ENCODE measurements around the gene LETM1.

DNA sequence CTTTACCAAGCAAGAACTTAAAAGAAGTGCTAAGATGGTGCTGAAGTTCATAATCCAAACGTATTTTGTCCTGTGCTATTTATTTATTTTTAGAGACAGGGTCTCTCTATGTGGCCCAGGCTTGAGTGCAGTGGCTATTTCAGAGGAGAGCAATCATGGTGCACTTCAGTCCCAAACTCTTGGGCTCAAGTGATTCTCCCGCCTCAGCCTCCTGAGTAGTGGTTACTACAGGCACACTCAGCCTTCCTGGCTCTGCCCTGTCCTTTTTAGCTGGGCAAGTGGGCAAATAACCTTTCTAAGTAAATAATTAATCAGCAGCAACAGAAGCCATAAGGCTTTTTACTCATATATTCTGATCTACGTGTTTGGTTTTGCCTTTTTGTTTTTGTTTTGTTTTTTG is 17.8 kb upstream of the LETM1 start:
- TF ChIP-seq EZH2 (IDR thresholded peaks at IDR 0.05; ENCODE audit: insufficient read depth, poor library complexity, severe bottlenecking) = no peak
- no peak for TF ChIP-seq EZH2phosphoT487 (IDR thresholded peaks at IDR 0.05; ENCODE audit: insufficient read depth, low read depth)
